ENCODE data around the gene SLC7A1. TPM values are rescaled to one million over a fixed set of nuclear protein-coding genes. Genes with fewer than 3 reads are reported as not detected.

Gene SLC7A1
- total and polyA plus RNA-seq, 2 of the 8 experiments (the other 6 are each of a cell fraction or from before 2014, with no cell fraction given), result 26.8 to 114 TPM

GRCh38 chr13:29513981-29514719 is 81.3 kb downstream of the SLC7A1 start:
- peaks cover 7 to 61% (median 48%) of the 10 kb centered on the region in 4 experiments; a peak in 7 of 8 replicates for H3K36me3 ChIP-seq (ENCODE audit: control insufficient read depth in 2 of 4, insufficient read depth in 4 of 4, low read length in 3 of 4)
- H3K9me3 ChIP-seq (ENCODE audit: insufficient read depth in 2 of 2, low read depth in 1 of 2, low read length in 1 of 2), result no peaks in the 10 kb centered on the region
- FAIRE-seq (no peak), DNase-seq (ENCODE audit: low read depth in 1 of 2, low spot score in 2 of 2) (no peak)
- H3K27me3 ChIP-seq (replicated peaks in 1 of 4; ENCODE audit: control insufficient read depth in 3 of 4, extremely low read depth in 1 of 4, insufficient read depth in 3 of 4, low read length in 3 of 4), result no peaks in the 10 kb centered on the region
- H2BK120ac ChIP-seq (replicated peaks; ENCODE audit: low read depth, low read length), result no peak overlapping the region
- H4K8ac ChIP-seq (ENCODE audit: extremely low read depth, insufficient read depth, low read length), result no peak overlapping the region
- H3K56ac ChIP-seq (replicated peaks; ENCODE audit: insufficient read length, low read depth, low read length), result no peak overlapping the region
- CTCF ChIA-PET (ENCODE audit: partially characterized antibody), result interaction anchor here (0.7 to 1.7 kb wide), 7 partner anchors 21 to 200 kb away, joined by 3 to 5 read pairs (median 4); no protein-coding TSS in a partner anchor
- no peak overlapping the region for H4K91ac ChIP-seq (replicated peaks; ENCODE audit: insufficient read length, low read length)
- no peaks in the 10 kb centered on the region for H3K79me2 ChIP-seq (ENCODE audit: control insufficient read depth in 1 of 2, insufficient read depth in 2 of 2, low read length in 2 of 2)
- H2BK20ac ChIP-seq (ENCODE audit: low read length), result no peak overlapping the region
- no peak overlapping the region for H3K14ac ChIP-seq (ENCODE audit: insufficient read length)
- H4K5ac ChIP-seq (ENCODE audit: insufficient read length, low read depth, low read length), result no peak overlapping the region
- H4K20me1 ChIP-seq (replicated peaks in 1 of 2; ENCODE audit: control insufficient read depth in 1 of 2, insufficient read depth in 2 of 2, low read length in 2 of 2), result peaks cover 3 to 12% of the 10 kb centered on the region in 2 experiments
- H3K9ac ChIP-seq (replicated peaks in 1 of 4; ENCODE audit: extremely low read depth in 1 of 4, low read depth in 3 of 4, low read length in 3 of 4), result no peak overlapping the region
- H3K4me2 ChIP-seq (ENCODE audit: insufficient read depth in 1 of 2, low read depth in 2 of 2, low read length in 2 of 2), result no peak overlapping the region
- no peak overlapping the region for H3K4ac ChIP-seq (replicated peaks; ENCODE audit: insufficient read length, low read depth, low read length)
- H2BK15ac ChIP-seq (ENCODE audit: low read length), result no peak overlapping the region
- POLR2A ChIA-PET (ENCODE audit: partially characterized antibody), result interaction anchor here (0.8 to 1.5 kb wide), 3 partner anchors 9 to 23 kb away, joined by 3 to 4 read pairs (median 4); no protein-coding TSS in a partner anchor
- 95% methylated on average over 27 of the region's 32 CpGs; no CpG with 5 or more reads in 1 of the 2 experiments for WGBS, 2 experiments (ENCODE audit: extremely low coverage in 1 of 2, insufficient coverage in 1 of 2, insufficient read length in 1 of 2, insufficient replicate concordance in 2 of 2, low coverage in 1 of 2, low lambda C conversion rate in 2 of 2, missing lambda C conversion rate in 1 of 2)
- H3K27ac ChIP-seq (ENCODE audit: low read depth, low read length), result no peak overlapping the region
- no peak overlapping the region for H3K4me3 ChIP-seq (ENCODE audit: extremely low read depth in 1 of 4, insufficient read depth in 2 of 4, low read depth in 3 of 4, low read length in 4 of 4)
- no peak overlapping the region for H2BK12ac ChIP-seq (ENCODE audit: low read depth, low read length)
- H3K23me2 ChIP-seq (ENCODE audit: low read depth, low read length), result no peaks in the 10 kb centered on the region
- no peak overlapping the region for H2BK5ac ChIP-seq (ENCODE audit: low read depth, low read length)
- H2AK5ac ChIP-seq (ENCODE audit: low read depth, low read length), result no peak overlapping the region
- H3K4me1 ChIP-seq (replicated peaks in 1 of 4; ENCODE audit: control insufficient read depth in 3 of 4, insufficient read depth in 4 of 4, low read length in 3 of 4), result no peaks in the 10 kb centered on the region
- no peak overlapping the region for H3K18ac ChIP-seq (ENCODE audit: extremely low read depth, low read length)
- no peak overlapping the region for H2AFZ ChIP-seq (ENCODE audit: low read length)
- no peak overlapping the region for H3K23ac ChIP-seq (ENCODE audit: insufficient read length)
- H3K79me1 ChIP-seq (ENCODE audit: low read depth, low read length), result no peaks in the 10 kb centered on the region; the same call in none of the 2 replicates
- no peak for TF ChIP-seq CBX5 (IDR thresholded peaks at IDR 0.05; ENCODE audit: low read depth, low read length)
- TF ChIP-seq CTBP2 (IDR thresholded peaks at IDR 0.05; ENCODE audit: borderline replicate concordance, insufficient read depth, insufficient read length, low read length), result no peak
- TF ChIP-seq PHF8 (conservative IDR thresholded peaks at IDR 0.05; ENCODE audit: low read depth, low read length), result no peak
- TF ChIP-seq SAP30 (IDR thresholded peaks at IDR 0.05; ENCODE audit: insufficient read depth, insufficient replicate concordance, low read length), result no peak
- no peak for TF ChIP-seq SUZ12 (IDR thresholded peaks at IDR 0.05; ENCODE audit: low read length)

All from H1 (cell line).